NCI-H446 treated with DMSO at 0.1 percent for 48 hours (cell line): ENCODE data around the gene CDH5.
A peak's percentile ranks its signal among the peaks of the same experiment; 100 is the strongest.

Experiments
- DNase-seq: peaks from one replicate; lab custom pipeline; 2025; lab: John Stamatoyannopoulos, UW

The CDH5 gene

GRCh38 chr16:66353055-66353454 lies 13.4 kb upstream of the CDH5 start:
- DNase-seq, result peak; percentile 21

- DNase-seq, result no peak
These were observed 12.2 kb upstream of the CDH5 start for GRCh38 chr16:66354034-66354909.

GRCh38 chr16:66355526-66355925 lies 11.0 kb upstream of the CDH5 start:
- no peak for DNase-seq

GRCh38 chr16:66357523-66357928 lies 9.0 kb upstream of the CDH5 start:
- DNase-seq, result peak; percentile 65

DNA sequence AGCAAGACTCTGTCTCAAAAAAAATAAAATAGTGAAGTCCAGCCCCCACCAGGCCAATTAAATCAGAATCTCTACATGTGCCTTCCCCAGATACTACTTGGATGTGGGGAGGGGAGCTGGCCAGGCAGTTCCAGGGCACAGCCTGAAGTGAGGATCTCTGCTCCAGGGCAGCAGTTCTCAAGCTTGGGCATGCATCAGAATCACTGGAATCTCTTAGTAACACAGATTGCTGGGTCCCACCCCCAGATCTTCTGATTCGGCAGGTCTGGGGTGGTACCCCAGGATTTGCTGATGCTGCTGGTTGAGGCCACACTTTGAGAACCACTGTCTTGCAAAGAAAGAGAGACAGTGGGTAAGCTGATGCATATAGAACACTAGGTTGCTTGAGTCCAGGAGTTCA lies 8.3 kb upstream of the CDH5 start:
- DNase-seq, result no peak

DNA sequence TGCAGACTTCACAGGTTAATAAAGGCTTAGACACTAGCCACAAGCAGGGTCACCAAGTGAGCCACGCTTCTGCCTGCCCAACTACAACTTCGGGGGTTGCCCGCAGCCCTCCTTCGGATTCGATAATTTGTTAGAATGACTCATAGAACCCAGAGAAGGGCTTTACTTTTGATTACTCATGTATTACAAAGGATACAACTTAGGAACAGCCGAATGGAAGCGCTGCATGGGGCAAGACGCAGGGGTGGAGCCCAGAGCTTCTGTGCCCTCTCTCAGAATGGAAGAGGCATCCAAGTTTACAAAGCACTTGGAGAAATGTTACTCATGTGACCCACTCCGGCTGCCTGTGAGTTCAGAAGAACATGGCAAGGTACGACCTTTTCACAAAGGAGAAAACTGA lies 7.5 kb upstream of the CDH5 start:
- peak; percentile 67 for DNase-seq

- peak; percentile 83 for DNase-seq
These were observed 6.5 kb upstream of the CDH5 start for GRCh38 chr16:66359811-66360608.

DNA sequence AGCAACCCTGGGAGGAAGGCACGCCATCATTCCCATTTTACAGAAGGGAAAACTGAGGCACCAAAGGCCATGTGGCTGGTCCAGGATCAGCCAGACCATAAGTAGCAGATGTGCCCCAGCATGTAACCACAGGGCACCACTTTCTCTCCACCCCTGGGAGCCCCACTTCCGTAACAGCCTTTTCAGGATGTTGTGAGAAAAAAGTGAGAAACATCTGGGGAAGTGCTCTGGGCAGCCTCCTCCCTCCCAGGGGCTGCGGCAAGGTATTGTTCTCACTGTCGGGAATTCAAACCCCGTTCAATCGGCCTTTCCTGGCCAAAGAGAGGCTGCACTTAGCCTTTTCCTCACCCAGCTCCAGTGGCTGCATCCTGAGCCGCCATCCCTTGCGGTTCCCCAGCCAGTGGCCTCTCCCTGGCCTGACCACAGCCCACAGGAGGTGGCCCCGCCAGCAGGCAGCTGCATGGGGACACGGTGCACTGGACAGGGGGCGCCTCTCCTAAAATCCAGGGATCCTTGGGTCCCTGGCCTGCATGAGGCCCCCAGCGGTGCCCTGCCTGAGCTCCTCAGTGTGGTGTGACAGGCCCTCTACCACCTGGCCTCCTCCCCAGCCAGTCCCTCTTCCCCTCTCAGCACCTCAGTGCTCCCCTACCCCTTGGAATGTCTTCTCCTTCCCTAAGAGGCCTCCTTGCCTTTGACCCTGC lies 5.7 kb upstream of the CDH5 start:
- DNase-seq, result no peak

DNA sequence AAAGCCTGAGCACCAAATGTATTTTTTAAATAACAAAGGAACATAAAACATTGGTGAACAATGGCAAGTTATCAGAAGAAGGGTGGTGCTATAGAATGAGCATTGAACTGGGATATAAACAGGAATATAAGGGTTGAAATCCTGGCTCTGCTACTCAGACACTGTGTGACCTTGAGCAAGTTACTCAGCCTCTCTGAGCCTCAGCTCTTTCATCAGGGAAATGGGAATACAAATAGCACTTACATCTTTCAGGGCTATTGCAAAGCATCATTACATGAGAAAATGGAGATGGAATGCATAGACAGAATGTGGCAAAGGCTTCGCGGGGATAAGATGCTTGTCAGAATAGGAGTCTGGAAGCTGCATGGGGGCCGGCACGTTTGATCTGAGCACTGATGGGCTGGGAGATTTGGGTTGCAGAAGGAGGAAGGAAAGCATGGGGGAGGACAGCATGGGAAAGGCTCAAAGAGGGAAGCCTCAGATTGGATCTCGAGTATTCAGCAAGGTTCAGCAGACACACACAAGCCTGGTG lies 4.8 kb upstream of the CDH5 start:
- no peak for DNase-seq

DNA sequence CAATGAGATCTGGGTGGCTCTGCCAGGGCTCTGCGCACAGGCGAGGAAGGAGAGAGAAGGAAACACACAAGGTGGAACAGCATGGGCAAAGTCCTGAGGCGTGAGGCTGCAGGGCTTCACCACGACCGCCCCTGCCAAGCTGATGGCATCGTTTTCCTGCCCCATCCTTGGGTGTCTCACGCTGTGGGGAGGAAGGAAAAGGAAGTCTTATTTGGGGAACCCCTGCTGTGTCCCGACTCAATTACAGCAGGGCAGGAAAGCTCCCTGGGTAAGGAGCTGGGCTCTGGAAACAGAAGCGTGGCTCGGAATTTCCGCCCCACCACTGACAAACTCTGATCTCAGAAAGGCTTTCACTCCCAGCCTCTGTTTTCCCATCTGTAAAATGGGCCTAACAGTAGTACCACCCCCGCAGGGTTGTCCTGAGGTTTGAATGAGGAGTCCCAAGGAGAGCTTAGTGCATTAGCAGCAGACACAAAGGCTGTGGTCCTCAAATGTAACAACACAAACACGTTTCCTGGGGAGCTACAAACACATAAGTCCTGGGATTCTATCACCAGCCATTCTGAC lies 3.2 kb upstream of the CDH5 start:
- DNase-seq, result no peak

- DNase-seq, result peak; percentile 93
These were observed 2.2 kb upstream of the CDH5 start for GRCh38 chr16:66364117-66364958.

GRCh38 chr16:66364959-66365306 lies 1.6 kb upstream of the CDH5 start:
- DNase-seq, result no peak

DNA sequence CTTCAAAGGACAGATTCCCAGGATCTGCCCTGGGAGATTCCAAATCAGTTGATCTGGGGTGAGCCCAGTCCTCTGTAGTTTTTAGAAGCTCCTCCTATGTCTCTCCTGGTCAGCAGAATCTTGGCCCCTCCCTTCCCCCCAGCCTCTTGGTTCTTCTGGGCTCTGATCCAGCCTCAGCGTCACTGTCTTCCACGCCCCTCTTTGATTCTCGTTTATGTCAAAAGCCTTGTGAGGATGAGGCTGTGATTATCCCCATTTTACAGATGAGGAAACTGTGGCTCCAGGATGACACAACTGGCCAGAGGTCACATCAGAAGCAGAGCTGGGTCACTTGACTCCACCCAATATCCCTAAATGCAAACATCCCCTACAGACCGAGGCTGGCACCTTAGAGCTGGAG lies 840 bp upstream of the CDH5 start:
- DNase-seq, result peak; percentile 48

GRCh38 chr16:66367968-66368891 lies 1.7 kb downstream of the CDH5 start:
- DNase-seq, result no peak

DNA sequence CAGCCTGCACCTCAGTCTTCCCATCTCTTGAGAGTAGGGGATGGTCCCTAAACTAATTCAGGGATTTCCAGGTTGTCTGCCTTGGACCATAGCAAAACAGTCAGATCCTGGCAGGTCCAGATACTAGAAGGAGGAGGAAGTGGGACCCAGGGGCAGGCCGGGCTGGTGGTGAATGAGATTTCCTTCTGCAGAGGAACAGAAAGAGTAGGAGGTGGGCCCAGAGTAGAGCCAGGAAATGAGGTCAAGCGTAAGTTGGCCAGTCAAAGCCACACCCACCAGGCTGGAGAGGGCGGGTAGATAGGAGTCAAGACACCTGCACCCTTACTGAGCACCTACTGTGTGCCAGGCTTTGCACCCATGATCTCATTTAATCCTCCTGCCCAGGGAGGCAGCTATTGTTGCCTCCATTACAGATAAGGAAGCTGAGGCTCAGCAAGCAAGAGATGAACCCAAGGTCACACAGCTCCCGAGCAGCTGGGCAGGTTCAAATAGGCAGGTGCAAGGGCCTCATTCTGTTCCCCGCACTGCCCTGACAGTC lies 2.6 kb downstream of the CDH5 start:
- DNase-seq, result no peak

DNA sequence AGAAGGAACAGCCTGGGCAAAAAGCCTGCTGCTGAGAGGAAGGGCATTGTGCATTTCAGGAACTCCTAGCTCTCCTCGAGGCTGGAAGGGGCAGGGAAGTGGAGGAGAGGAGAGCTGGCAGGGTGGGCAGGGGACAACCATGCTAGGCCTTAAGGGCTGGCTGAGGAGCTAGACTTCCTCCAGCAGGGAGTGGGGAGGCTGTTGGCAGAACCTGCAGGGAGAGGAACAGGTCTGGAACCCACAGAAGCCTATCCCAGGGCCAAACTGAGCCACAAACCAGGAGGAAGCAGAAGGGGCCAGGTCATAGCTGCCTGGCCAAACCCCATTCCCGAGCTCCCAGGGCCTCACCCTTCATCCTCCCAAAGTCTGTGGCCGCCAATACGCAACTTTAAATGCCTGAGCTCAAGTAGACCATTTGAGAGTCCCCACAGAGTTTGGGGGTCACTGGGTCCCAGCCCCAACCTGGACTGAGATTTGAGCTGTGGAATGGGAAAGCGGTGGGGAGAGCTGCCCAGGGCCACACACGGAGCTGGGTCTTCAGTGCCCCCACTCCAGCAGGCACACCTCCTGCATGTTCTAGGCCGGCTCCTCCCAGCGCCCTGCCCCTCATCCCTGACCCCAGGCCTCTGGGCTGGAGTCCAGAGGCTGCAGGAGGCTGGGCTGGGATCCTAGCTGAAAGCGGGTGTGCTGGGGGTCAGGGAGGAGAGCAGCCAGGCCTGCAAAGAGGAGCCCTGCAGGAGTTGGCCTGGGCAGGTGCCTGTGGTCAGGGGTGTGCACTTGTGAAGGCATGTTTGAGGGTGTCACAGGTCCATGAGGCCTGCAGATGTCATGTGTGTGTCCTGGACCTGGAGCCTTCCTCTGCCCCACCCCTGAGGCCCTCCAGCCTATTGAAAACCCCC lies 4.5 kb downstream of the CDH5 start:
- no peak for DNase-seq

- no peak for DNase-seq
These were observed 5.8 kb downstream of the CDH5 start for GRCh38 chr16:66372078-66372897.

DNA sequence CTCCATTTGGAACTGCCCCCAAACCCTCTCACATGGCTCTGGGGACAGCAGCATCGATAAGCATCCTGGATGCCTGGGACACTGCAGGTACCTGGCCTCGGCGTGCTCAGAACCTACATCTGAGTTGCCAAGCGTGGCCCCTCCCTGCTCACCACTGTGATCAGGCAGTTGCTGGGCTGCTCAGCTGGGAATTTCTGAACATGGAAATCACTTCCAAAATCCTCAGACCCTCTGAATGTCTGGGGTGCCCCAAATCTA lies 6.3 kb downstream of the CDH5 start:
- DNase-seq, result no peak
